ENCODE results near the gene SENP8.

DNA sequence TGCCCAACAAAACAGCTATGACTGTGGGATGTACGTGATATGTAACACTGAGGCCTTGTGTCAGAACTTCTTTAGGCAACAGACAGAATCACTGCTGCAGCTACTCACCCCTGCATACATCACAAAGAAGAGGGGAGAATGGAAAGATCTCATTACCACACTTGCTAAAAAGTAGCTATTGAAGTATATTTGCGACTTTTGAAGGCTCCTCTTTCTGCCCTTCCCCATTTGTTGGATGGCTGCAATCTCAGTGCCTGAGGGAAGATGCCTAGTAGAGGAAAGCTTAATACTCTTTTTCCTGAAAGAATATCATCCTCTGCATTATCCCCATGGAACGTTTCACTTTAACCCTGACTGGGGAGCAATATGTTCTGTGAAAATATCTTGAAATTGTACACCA lies 21.9 kb downstream of the SENP8 start:
- TF ChIP-seq, protein P1, sequence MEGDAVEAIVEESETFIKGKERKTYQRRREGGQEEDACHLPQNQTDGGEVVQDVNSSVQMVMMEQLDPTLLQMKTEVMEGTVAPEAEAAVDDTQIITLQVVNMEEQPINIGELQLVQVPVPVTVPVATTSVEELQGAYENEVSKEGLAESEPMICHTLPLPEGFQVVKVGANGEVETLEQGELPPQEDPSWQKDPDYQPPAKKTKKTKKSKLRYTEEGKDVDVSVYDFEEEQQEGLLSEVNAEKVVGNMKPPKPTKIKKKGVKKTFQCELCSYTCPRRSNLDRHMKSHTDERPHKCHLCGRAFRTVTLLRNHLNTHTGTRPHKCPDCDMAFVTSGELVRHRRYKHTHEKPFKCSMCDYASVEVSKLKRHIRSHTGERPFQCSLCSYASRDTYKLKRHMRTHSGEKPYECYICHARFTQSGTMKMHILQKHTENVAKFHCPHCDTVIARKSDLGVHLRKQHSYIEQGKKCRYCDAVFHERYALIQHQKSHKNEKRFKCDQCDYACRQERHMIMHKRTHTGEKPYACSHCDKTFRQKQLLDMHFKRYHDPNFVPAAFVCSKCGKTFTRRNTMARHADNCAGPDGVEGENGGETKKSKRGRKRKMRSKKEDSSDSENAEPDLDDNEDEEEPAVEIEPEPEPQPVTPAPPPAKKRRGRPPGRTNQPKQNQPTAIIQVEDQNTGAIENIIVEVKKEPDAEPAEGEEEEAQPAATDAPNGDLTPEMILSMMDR (CRISPR knock-in tag; IDR thresholded peaks at IDR 0.05): no peak
- TF ChIP-seq, protein P2, sequence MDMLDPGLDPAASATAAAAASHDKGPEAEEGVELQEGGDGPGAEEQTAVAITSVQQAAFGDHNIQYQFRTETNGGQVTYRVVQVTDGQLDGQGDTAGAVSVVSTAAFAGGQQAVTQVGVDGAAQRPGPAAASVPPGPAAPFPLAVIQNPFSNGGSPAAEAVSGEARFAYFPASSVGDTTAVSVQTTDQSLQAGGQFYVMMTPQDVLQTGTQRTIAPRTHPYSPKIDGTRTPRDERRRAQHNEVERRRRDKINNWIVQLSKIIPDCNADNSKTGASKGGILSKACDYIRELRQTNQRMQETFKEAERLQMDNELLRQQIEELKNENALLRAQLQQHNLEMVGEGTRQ (IDR thresholded peaks at IDR 0.05; ENCODE audit: low read depth, low read length): no peak
- TF ChIP-seq, protein P2 (CRISPR knock-in tag; IDR thresholded peaks at IDR 0.05; ENCODE audit: borderline replicate concordance): no peak
- TF ChIP-seq IRX3 (CRISPR knock-in tag; IDR thresholded peaks at IDR 0.05; ENCODE audit: borderline replicate concordance, low read depth): no peak
- TF ChIP-seq, protein P3, sequence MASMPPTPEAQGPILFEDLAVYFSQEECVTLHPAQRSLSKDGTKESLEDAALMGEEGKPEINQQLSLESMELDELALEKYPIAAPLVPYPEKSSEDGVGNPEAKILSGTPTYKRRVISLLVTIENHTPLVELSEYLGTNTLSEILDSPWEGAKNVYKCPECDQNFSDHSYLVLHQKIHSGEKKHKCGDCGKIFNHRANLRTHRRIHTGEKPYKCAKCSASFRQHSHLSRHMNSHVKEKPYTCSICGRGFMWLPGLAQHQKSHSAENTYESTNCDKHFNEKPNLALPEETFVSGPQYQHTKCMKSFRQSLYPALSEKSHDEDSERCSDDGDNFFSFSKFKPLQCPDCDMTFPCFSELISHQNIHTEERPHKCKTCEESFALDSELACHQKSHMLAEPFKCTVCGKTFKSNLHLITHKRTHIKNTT (CRISPR knock-in tag; IDR thresholded peaks at IDR 0.05): no peak

Data from HepG2 (cell line).